OCI-LY7 (cell line): ENCODE results near the gene WWOX.

Experiments
- CTCF ChIP-seq: fragments of 200-600 bp; sonication (generic); conservative IDR thresholded peaks from 2 replicates; pipeline ENCODE4 v1.5.1; 2014; ENCODE audit warnings: mild to moderate bottlenecking, antibody characterized with exemption, low read length, moderate library complexity, mixed read lengths
- EZH2phosphoT487 ChIP-seq: fragments of 200-600 bp; sonication (generic); IDR thresholded peaks from 2 replicates; pipeline ENCODE4 v1.6.1; 2018; ENCODE audit warnings: low read depth, borderline replicate concordance, mild to moderate bottlenecking, mixed run types, antibody characterized with exemption, low read length, moderate library complexity, mixed read lengths

- TF ChIP-seq CTCF (no peak), EZH2phosphoT487 (no peak)
Observed at GRCh38 chr16:79131321-79132075, 1032.0 kb downstream of the WWOX start.
